Airway epithelial cell (primary cell): ENCODE data around the gene PSMD4. TPM values are rescaled to one million over a fixed set of nuclear protein-coding genes. Genes with fewer than 3 reads are reported as not detected.

Source experiments
- total RNA-seq: library from RNA; depleted of rRNA; stranded (reverse); fragments of >200 nt; gene quantifications from 2 replicates; pipeline ENCODE4 v1.2.3, GENCODE V29; 2015

Gene PSMD4
- 149 and 155 TPM in 2 replicates for total RNA-seq

DNA sequence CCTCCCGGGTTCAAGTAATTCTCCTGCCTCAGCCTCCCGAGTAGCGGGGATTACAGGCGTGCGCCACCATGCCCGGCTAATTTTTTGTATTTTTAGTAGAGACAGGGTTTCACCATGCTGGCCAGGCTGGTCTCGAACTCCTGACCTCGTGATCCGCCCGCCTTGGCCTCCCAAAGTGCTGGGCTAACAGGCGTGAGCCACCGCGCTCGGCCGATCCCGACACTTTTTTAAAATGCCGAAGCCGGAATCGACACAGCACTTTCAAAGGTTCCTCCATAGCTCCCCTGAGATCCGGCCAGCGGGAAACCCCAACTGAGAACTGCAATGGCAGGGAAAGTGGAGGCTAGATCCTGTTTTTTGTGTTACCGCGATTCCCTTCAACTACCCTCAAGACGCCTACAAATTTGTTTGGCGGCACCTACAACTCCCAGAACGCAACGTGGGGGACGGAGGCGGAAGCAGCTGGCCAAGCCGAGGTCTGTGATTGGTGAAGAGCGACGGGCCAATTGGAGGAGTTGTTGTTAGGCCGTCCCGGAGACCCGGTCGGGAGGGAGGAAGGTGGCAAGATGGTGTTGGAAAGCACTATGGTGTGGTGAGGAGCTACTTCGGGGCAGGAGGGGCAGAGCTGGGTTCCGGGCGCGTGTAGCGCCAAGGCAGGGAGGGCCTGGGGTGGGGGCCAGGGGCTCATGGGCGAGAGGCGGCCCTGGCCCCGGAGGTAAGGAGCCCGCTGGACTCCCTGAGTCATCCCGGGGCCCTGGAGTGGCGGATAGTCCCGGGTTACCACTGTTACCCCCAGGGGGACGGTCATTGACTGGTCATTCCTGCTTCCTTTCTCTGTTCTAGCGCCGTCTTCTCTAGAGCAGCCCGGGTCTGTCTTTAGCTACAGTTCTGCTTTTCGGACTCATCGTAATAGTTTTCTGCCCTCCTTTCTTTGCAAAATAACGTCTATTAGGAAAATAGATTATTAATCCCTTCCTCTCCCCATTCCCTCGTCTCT is at the start of gene PSMD4:
Gene PSMD4 (plus strand): TSS at position 518 of the 997 bp plus-strand sequence. CDS start 49 bp downstream, at position 567.

DNA sequence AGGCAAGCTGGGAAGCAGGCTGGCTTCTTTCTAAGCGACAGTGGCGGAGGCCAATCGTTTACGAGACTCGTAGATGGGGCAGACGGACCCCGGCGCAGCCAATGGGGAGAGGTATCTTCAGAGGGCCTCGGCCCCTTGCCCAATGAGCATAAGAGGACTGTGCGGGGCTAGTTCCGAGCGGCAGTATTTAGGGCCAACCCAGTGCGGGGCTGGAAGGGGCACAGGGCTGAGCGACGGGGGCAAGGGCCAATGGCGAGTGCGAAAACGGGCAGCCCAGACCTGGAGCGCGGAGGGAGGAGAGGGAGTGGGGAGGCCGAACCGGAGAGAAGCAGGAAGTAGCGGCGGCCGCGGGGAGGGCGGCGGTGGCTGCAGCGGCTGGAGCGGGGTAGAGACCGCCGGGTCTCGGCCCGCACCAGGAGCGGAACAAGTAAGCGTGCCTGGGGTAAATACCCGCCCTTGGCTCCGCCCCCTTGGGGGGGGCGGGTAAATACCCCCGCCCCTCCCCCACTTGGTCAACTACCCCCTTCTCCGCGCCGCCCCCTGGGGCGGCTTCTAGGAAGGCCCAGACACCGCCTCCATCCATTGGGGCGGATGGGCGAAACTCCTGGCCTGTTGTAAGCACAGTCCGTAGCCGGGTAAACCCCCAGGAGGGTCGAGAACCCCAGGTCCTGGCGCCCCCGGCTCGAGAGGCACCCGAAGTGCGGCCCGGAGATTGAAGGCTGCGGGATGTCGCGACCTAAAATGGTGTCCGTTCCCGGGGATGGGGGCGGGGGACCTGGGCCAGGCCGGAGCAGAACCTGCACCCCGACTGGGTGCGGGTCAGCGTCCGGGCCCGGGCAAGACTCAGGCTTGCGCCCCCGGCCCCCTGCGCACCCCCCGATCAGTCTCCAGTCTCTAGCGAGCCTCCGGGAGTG is 27.7 kb downstream of the PSMD4 start, which contains the start of gene ZNF687:
Gene ZNF687 (plus strand): TSS at position 331 of the 914 bp plus-strand sequence. CDS start 3,993 bp downstream, outside the sequence.

Other genes with a start within 250 kb of the PSMD4 start
- gene MINDY1, start 247.8 kb upstream of the PSMD4 start, total RNA-seq, result 10.5 and 18.4 TPM in 2 replicates
- 10.8 and 17.1 TPM in 2 replicates for gene PRUNE1, start 246.3 kb upstream of the PSMD4 start, total RNA-seq
- 27.9 and 30.5 TPM in 2 replicates for gene BNIPL, start 218.1 kb upstream of the PSMD4 start, total RNA-seq
- 0.84 and 1.1 TPM in 2 replicates for gene C1orf56, start 207.0 kb upstream of the PSMD4 start, total RNA-seq
- gene CDC42SE1, start 195.1 kb upstream of the PSMD4 start, total RNA-seq, result 105 and 116 TPM in 2 replicates
- 17.5 and 20.9 TPM in 2 replicates for gene MLLT11, start 194.3 kb upstream of the PSMD4 start, total RNA-seq
- gene GABPB2, start 184.0 kb upstream of the PSMD4 start, total RNA-seq, result 4.3 and 6.0 TPM in 2 replicates
- gene SEMA6C, start 108.1 kb upstream of the PSMD4 start, total RNA-seq, result 0.46 and 1.2 TPM in 2 replicates
- not detected in 2 replicates for gene TNFAIP8L2, start 98.1 kb upstream of the PSMD4 start, total RNA-seq
- 7.2 and 9.7 TPM in 2 replicates for gene LYSMD1, start 88.8 kb upstream of the PSMD4 start, total RNA-seq
- 24.1 and 26.5 TPM in 2 replicates for gene SCNM1, start 88.6 kb upstream of the PSMD4 start, total RNA-seq
- gene TMOD4, start 78.8 kb upstream of the PSMD4 start, total RNA-seq, result not detected in 2 replicates
- gene VPS72, start 64.5 kb upstream of the PSMD4 start, total RNA-seq, result 40.7 and 59.0 TPM in 2 replicates
- gene PIP5K1A, start 56.2 kb upstream of the PSMD4 start, total RNA-seq, result 35.0 and 55.4 TPM in 2 replicates
- gene ZNF687, start 27.6 kb downstream of the PSMD4 start, total RNA-seq, result 19.5 and 20.5 TPM in 2 replicates
- 31.4 and 43.4 TPM in 2 replicates for gene PI4KB, start 72.7 kb downstream of the PSMD4 start, total RNA-seq
- gene RFX5, start 92.5 kb downstream of the PSMD4 start, total RNA-seq, result 34.1 and 40.9 TPM in 2 replicates
- 7.7 and 8.6 TPM in 2 replicates for gene SELENBP1, start 118.0 kb downstream of the PSMD4 start, total RNA-seq
- gene PSMB4, start 144.8 kb downstream of the PSMD4 start, total RNA-seq, result 327 and 332 TPM in 2 replicates
- 11.3 and 14.7 TPM in 2 replicates for gene POGZ, start 204.8 kb downstream of the PSMD4 start, total RNA-seq